ENCODE results near the gene TCP11L2.

Gene TCP11L2

GRCh38 chr12:106274012-106274411 lies 28.5 kb upstream of the TCP11L2 start:
- H3K4me3 ChIP-seq (replicated peaks in 1 of 2; ENCODE audit: low read depth in 2 of 2, low read length in 2 of 2): no peak overlapping the region
- no peak for TF ChIP-seq CTCF (IDR thresholded peaks at IDR 0.05; ENCODE audit: low read depth, low read length)
- no peak for DNase-seq (ENCODE audit: low read depth in 2 of 2)

GRCh38 chr12:106274575-106275121 lies 27.9 kb upstream of the TCP11L2 start:
- peak in 1 of 2 donors; percentile 43 for DNase-seq (ENCODE audit: low read depth in 2 of 2)
- no peak for TF ChIP-seq CTCF (IDR thresholded peaks at IDR 0.05; ENCODE audit: low read depth, low read length)
- H3K4me3 ChIP-seq (replicated peaks in 1 of 2; ENCODE audit: low read depth in 2 of 2, low read length in 2 of 2): no peak overlapping the region

- DNase-seq (ENCODE audit: low read depth in 2 of 2): no peak
- TF ChIP-seq CTCF (IDR thresholded peaks at IDR 0.05; ENCODE audit: low read depth, low read length): no peak
- H3K4me3 ChIP-seq (replicated peaks in 1 of 2; ENCODE audit: low read depth in 2 of 2, low read length in 2 of 2): no peak overlapping the region
Observed at GRCh38 chr12:106275458-106275857, 27.1 kb upstream of the TCP11L2 start.

- TF ChIP-seq CTCF (IDR thresholded peaks at IDR 0.05; ENCODE audit: low read depth, low read length): no peak
- H3K4me3 ChIP-seq (replicated peaks in 1 of 2; ENCODE audit: low read depth in 2 of 2, low read length in 2 of 2): no peak overlapping the region
- no peak for DNase-seq (ENCODE audit: low read depth in 2 of 2)
Observed at GRCh38 chr12:106276032-106276740, 26.3 kb upstream of the TCP11L2 start.

GRCh38 chr12:106280106-106280505 lies 22.4 kb upstream of the TCP11L2 start:
- DNase-seq (ENCODE audit: low read depth in 2 of 2): no peak
- H3K4me3 ChIP-seq (replicated peaks in 1 of 2; ENCODE audit: low read depth in 2 of 2, low read length in 2 of 2): no peak overlapping the region
- TF ChIP-seq CTCF (IDR thresholded peaks at IDR 0.05; ENCODE audit: low read depth, low read length): no peak

GRCh38 chr12:106281056-106281782 lies 21.3 kb upstream of the TCP11L2 start:
- DNase-seq (ENCODE audit: low read depth in 2 of 2): no peak
- no peak overlapping the region for H3K4me3 ChIP-seq (replicated peaks in 1 of 2; ENCODE audit: low read depth in 2 of 2, low read length in 2 of 2)
- no peak for TF ChIP-seq CTCF (IDR thresholded peaks at IDR 0.05; ENCODE audit: low read depth, low read length)
